K562 (cell line): ENCODE measurements around the gene RASSF3. TPM values are rescaled to one million over a fixed set of nuclear protein-coding genes. Genes with fewer than 3 reads are reported as not detected.

Experiments used
- ATF2 ChIP-seq: sonication (generic); formaldehyde crosslinking; IDR thresholded peaks from 2 replicates; pipeline ENCODE4 v1.8.1; 2022; ENCODE audit warnings: missing genetic modification reagents
- ETV6 ChIP-seq, 3 experiments: fragments of 150-350 bp in 1 of 3; sonication (generic) in 1 of 3; formaldehyde crosslinking in 1 of 3; IDR thresholded peaks; 2 replicates each; pipeline versions ENCODE4 v1.6.1 to v1.8.0; 2014 to 2022; ENCODE audit warnings: borderline replicate concordance in 2 of 3, low read depth in 2 of 3, antibody characterized with exemption in 1 of 3, low read length in 1 of 3, mild to moderate bottlenecking in 1 of 3, missing genetic modification reagents in 1 of 3
- FOXJ2 ChIP-seq: fragments of 200-800 bp; sonication (Bioruptor generic); IDR thresholded peaks from 2 replicates; pipeline ENCODE4 v1.6.1; 2016; ENCODE audit warnings: missing genetic modification characterization, missing compliant biosample characterization
- GTF2B ChIP-seq: IDR thresholded peaks from 2 replicates; pipeline ENCODE4 v1.6.1; 2011; ENCODE audit not compliant: insufficient read length; ENCODE audit errors: extremely low read depth
- HMG20A ChIP-seq: fragments of 450-650 bp; formaldehyde crosslinking; conservative IDR thresholded peaks from 2 replicates; pipeline ENCODE4 v1.4.0; 2020; ENCODE audit warnings: mild to moderate bottlenecking, mixed read lengths
- KHSRP ChIP-seq: fragments of 450-650 bp; IDR thresholded peaks from 2 replicates; pipeline ENCODE4 v1.6.1; 2017
- NELFE ChIP-seq: IDR thresholded peaks from 2 replicates; pipeline ENCODE4 v1.6.1; 2011; ENCODE audit warnings: mild to moderate bottlenecking; ENCODE audit not compliant: insufficient read depth, insufficient read length
- NFIX ChIP-seq: fragments of 250-450 bp; sonication (Bioruptor Pico); IDR thresholded peaks from 2 replicates; pipeline ENCODE4 v1.4.0; 2020; ENCODE audit warnings: low read depth, mild to moderate bottlenecking, moderate library complexity
- NONO ChIP-seq, 2 experiments: fragments of 200-400 bp in 1 of 2; fragments of 450-650 bp in 1 of 2; formaldehyde crosslinking in 1 of 2; IDR thresholded peaks; 2 replicates each; pipeline ENCODE4 v1.6.1; 2017; ENCODE audit warnings: low read depth in 2 of 2, mild to moderate bottlenecking in 2 of 2, moderate library complexity in 2 of 2, low read length in 1 of 2
- RAD51 ChIP-seq: fragments of 450-650 bp; IDR thresholded peaks from 2 replicates; pipeline ENCODE4 v1.7.1; 2016; ENCODE audit warnings: low read depth, mild to moderate bottlenecking, borderline replicate concordance
- SAFB ChIP-seq: fragments of 200-400 bp; formaldehyde crosslinking; IDR thresholded peaks from 2 replicates; pipeline ENCODE4 v1.6.1; 2017; ENCODE audit warnings: low read depth, low read length, borderline replicate concordance
- SNIP1 ChIP-seq: fragments of 450-650 bp; IDR thresholded peaks from 2 replicates; pipeline ENCODE4 v1.7.1; 2017; ENCODE audit warnings: low read depth, mild to moderate bottlenecking
- TAL1 ChIP-seq: fragments of 450-650 bp; IDR thresholded peaks from 2 replicates; pipeline ENCODE4 v1.6.1; 2016; ENCODE audit warnings: mild to moderate bottlenecking
- TCF3 ChIP-seq: sonication (generic); formaldehyde crosslinking; IDR thresholded peaks from 2 replicates; pipeline ENCODE4 v1.4.0; 2020; ENCODE audit warnings: mild to moderate bottlenecking, missing genetic modification reagents
- THRB ChIP-seq: fragments of 450-650 bp; formaldehyde crosslinking; conservative IDR thresholded peaks from 2 replicates; pipeline ENCODE4 v1.4.0; 2022; ENCODE audit warnings: mild to moderate bottlenecking, missing genetic modification characterization
- XRCC4 ChIP-seq: IDR thresholded peaks from one replicate; pipeline ENCODE4 v1.6.1; 2011; ENCODE audit not compliant: insufficient read depth, insufficient read length; ENCODE audit errors: extremely low read depth
- ZFP91 ChIP-seq: sonication (generic); formaldehyde crosslinking; IDR thresholded peaks from 2 replicates; pipeline ENCODE4 v1.8.0; 2022; ENCODE audit warnings: mild to moderate bottlenecking, missing genetic modification reagents
- ZHX1 ChIP-seq: fragments of 150-350 bp; conservative IDR thresholded peaks from 2 replicates; pipeline ENCODE4 v1.6.1; 2014; ENCODE audit warnings: low read length
- ZNF140 ChIP-seq: fragments of 250-450 bp; sonication (Bioruptor Pico); IDR thresholded peaks from 2 replicates; pipeline ENCODE4 v1.8.0; 2021; ENCODE audit warnings: moderate library complexity, mild to moderate bottlenecking, inconsistent platforms
- polyA plus RNA-seq, 8 experiments: library from polyadenylated mRNA; depleted of rRNA in 4 of 8; stranded (reverse) in 5 of 8; unstranded in 3 of 8; fragments of >200 nt; fragmentation: Nextera tagmentation in 2 of 8; fragmentation: Illumina TruSeq in 1 of 8; extraction: Ambion mirVana in 2 of 8; extraction: Trizol in 1 of 8; gene quantifications; 2 replicates each; pipeline versions ENCODE4 v1.2.1 to v1.2.3, GENCODE V29; 2011 to 2014; ENCODE audit warnings: inconsistent platforms in 1 of 8, missing spikeins in 1 of 8
- total RNA-seq, 7 experiments: library from RNA; depleted of rRNA in 6 of 7; stranded (reverse); fragments of >200 nt in 6 of 7; fragmentation: Illumina TruSeq in 2 of 7; extraction: Trizol in 2 of 7; gene quantifications; 2 replicates each; pipeline versions ENCODE4 v1.2.1 to v1.2.3, GENCODE V29; 2011 to 2021; ENCODE audit warnings: low replicate concordance in 1 of 7

The RASSF3 gene
- total and polyA plus RNA-seq, 9 of the 15 experiments (the other 6 are each of a cell fraction or from before 2014, with no cell fraction given), result 3.7 to 39.2 (median 20.2) TPM

- no peak for TF ChIP-seq NONO (IDR thresholded peaks at IDR 0.05; ENCODE audit: low read depth in 2 of 2, low read length in 1 of 2)
- TF ChIP-seq SNIP1, result no peak
- TF ChIP-seq NFIX, result no peak
- TF ChIP-seq NELFE, result no peak
- no peak for TF ChIP-seq ZHX1
- no peak for TF ChIP-seq SAFB
- no peak for TF ChIP-seq HMG20A (CRISPR knock-in tag)
- TF ChIP-seq GTF2B, result no peak
- no peak for TF ChIP-seq TCF3 (CRISPR knock-in tag)
- no peak for TF ChIP-seq ZNF140
- TF ChIP-seq ATF2 (CRISPR knock-in tag), result no peak
- no peak for TF ChIP-seq XRCC4
- TF ChIP-seq RAD51, result peak; percentile 70; the same call in 1 of the 2 replicates
- TF ChIP-seq ZFP91 (CRISPR knock-in tag), result no peak
- 0 out of 2 replicates have a peak, but pooled peaks have one; percentile 54 for TF ChIP-seq THRB
- TF ChIP-seq FOXJ2 (tag), result no peak
- TF ChIP-seq KHSRP, result no peak
- peak; percentile 37 to 87; a peak in 3 of 4 replicates for TF ChIP-seq ETV6 (IDR thresholded peaks at IDR 0.05; ENCODE audit: borderline replicate concordance in 1 of 2, low read depth in 2 of 2, low read length in 1 of 2)
- TF ChIP-seq ETV6 (CRISPR knock-in tag; IDR thresholded peaks at IDR 0.05; ENCODE audit: borderline replicate concordance), result no peak
- no peak for TF ChIP-seq TAL1
These were observed 15.2 kb downstream of the RASSF3 start (continued) for GRCh38 chr12:64625243-64626077.
